GM19099 (cell line): ENCODE results near the gene FZD10.

Experiments used
- POLR2A ChIP-seq: IDR thresholded peaks from 3 replicates; pipeline ENCODE4 v1.6.1; 2011; ENCODE audit warnings: low read depth; ENCODE audit not compliant: insufficient read length; ENCODE audit errors: extremely low read depth

Gene FZD10

GRCh38 chr12:130141901-130142683 is 20.2 kb upstream of the FZD10 start:
- no peak for TF ChIP-seq POLR2A

- TF ChIP-seq POLR2A: no peak
Observed at GRCh38 chr12:130142736-130143135, 19.5 kb upstream of the FZD10 start.

- no peak for TF ChIP-seq POLR2A
Observed at GRCh38 chr12:130143136-130143535, 19.1 kb upstream of the FZD10 start.

GRCh38 chr12:130144256-130144655 is 18.0 kb upstream of the FZD10 start:
- TF ChIP-seq POLR2A: no peak

- no peak for TF ChIP-seq POLR2A
Observed at GRCh38 chr12:130145731-130146130, 16.5 kb upstream of the FZD10 start.

- no peak for TF ChIP-seq POLR2A
Observed at GRCh38 chr12:130146176-130146931, 15.9 kb upstream of the FZD10 start.

- no peak for TF ChIP-seq POLR2A
Observed at GRCh38 chr12:130147875-130148596, 14.2 kb upstream of the FZD10 start.

- no peak for TF ChIP-seq POLR2A
Observed at GRCh38 chr12:130151846-130152245, 10.4 kb upstream of the FZD10 start.

GRCh38 chr12:130152386-130152785 is 9.9 kb upstream of the FZD10 start:
- TF ChIP-seq POLR2A: no peak

- TF ChIP-seq POLR2A: no peak
Observed at GRCh38 chr12:130153803-130154202, 8.5 kb upstream of the FZD10 start.

GRCh38 chr12:130154276-130155070 is 7.8 kb upstream of the FZD10 start:
- TF ChIP-seq POLR2A: no peak

- no peak for TF ChIP-seq POLR2A
Observed at GRCh38 chr12:130155416-130156073, 6.7 kb upstream of the FZD10 start.

- no peak for TF ChIP-seq POLR2A
Observed at GRCh38 chr12:130156652-130157275, 5.5 kb upstream of the FZD10 start.

- no peak for TF ChIP-seq POLR2A
Observed at GRCh38 chr12:130157998-130158753, 4.1 kb upstream of the FZD10 start.

GRCh38 chr12:130158754-130159059 is 3.6 kb upstream of the FZD10 start:
- no peak for TF ChIP-seq POLR2A
